GM19397 (cell line): ENCODE measurements around the gene SFRP4.

Experiments
- ATAC-seq: cut with Tn5 transposase; IDR thresholded peaks from one replicate; pipeline ENCODE4 v1.9.1; 2021; ENCODE audit warnings: mild to moderate bottlenecking, moderate library complexity; ENCODE audit not compliant: unreplicated experiment

The SFRP4 gene

GRCh38 chr7:37927773-37928444 is 11.3 kb upstream of the SFRP4 start:
- no peak for ATAC-seq

- no peak for ATAC-seq
Observed at GRCh38 chr7:37925620-37926019, 9.0 kb upstream of the SFRP4 start.

GRCh38 chr7:37924491-37925041 is 7.9 kb upstream of the SFRP4 start:
- ATAC-seq: no peak

GRCh38 chr7:37923996-37924395 is 7.4 kb upstream of the SFRP4 start:
- ATAC-seq: no peak

GRCh38 chr7:37921876-37922275 is 5.3 kb upstream of the SFRP4 start:
- no peak for ATAC-seq

- ATAC-seq: peak; percentile 50
Observed at GRCh38 chr7:37920849-37921805, 4.5 kb upstream of the SFRP4 start.

- ATAC-seq: peak; percentile 47
Observed at GRCh38 chr7:37920305-37920848, 3.8 kb upstream of the SFRP4 start, which contains the start of gene EPDR1. Gene EPDR1, plus strand, starts transcription at chr7:37920640. Its CDS starts 300 bp downstream, at chr7:37920940.

GRCh38 chr7:37918526-37918925 is 1.9 kb upstream of the SFRP4 start:
- ATAC-seq: no peak

GRCh38 chr7:37916017-37916672 is 472 bp downstream of the SFRP4 start:
- ATAC-seq: no peak

- ATAC-seq: no peak
Observed at GRCh38 chr7:37915438-37915837, 1.2 kb downstream of the SFRP4 start.

- no peak for ATAC-seq
Observed at GRCh38 chr7:37912756-37913155, 3.9 kb downstream of the SFRP4 start.

- ATAC-seq: no peak
Observed at GRCh38 chr7:37908221-37908788, 8.3 kb downstream of the SFRP4 start.

- ATAC-seq: no peak
Observed at GRCh38 chr7:37901890-37902524, 14.6 kb downstream of the SFRP4 start.

GRCh38 chr7:37901236-37901827 is 15.3 kb downstream of the SFRP4 start:
- ATAC-seq: no peak

GRCh38 chr7:37899712-37900247 is 16.8 kb downstream of the SFRP4 start:
- no peak for ATAC-seq

GRCh38 chr7:37894671-37895070 is 21.9 kb downstream of the SFRP4 start:
- ATAC-seq: no peak

- ATAC-seq: no peak
Observed at GRCh38 chr7:37893359-37893758, 23.3 kb downstream of the SFRP4 start.

GRCh38 chr7:37882086-37882485 is 34.5 kb downstream of the SFRP4 start:
- no peak for ATAC-seq
